ENCODE results near the gene PLCZ1. TPM values are rescaled to one million over a fixed set of nuclear protein-coding genes. Genes with fewer than 3 reads are reported as not detected.

The PLCZ1 gene
- total RNA-seq, 6 donors from 2014 or later, result not detected

- Histone ChIP-seq H3K27me3 (no peaks in the 10 kb centered on the region), H3K4me1 (peaks cover 0 to 5% (median 0%) of the 10 kb centered on the region in 4 donors), H3K9me3 (no peaks in the 10 kb centered on the region), H3K27ac (no peak overlapping the region), H3K36me3 (no peaks in the 10 kb centered on the region), H3K4me3 (no peak overlapping the region)
- TF ChIP-seq EP300 (IDR thresholded peaks at IDR 0.05), result no peak
- TF ChIP-seq POLR2AphosphoS5 (IDR thresholded peaks at IDR 0.05), result no peak
- no peak for TF ChIP-seq CTCF (IDR thresholded peaks at IDR 0.05)
- TF ChIP-seq POLR2A (IDR thresholded peaks at IDR 0.05), result no peak
- WGBS, 2 donors, result 43 to 46% methylated on average over 12 to 16 of the region's 16 CpGs
- ATAC-seq (ENCODE audit: low FRiP score in 2 of 2) (peak; percentile 21 to 55), DNase-seq (peak; percentile 31 to 46)
These were observed 15.8 kb upstream of the PLCZ1 start for GRCh38 chr12:18753481-18754123.

DNA sequence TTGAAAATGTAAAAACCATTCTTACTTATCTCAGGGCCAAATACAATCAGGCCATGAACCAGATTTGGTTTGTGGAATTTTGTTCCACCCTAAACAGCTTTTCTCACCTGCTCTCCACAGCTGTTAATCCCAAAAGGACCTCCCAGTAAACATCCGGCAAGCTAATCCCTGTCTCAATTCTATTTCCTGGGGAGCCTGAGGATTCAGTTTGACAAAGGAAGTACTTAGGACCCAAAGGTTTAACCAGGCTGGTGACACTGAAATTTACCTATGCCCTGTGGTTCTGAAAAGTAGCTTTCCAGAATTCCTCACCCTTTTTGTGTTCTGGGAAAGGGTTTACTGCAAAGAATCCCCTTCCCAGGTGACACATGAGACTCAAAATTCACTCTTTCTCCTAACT lies 15.1 kb upstream of the PLCZ1 start:
- no peaks in the 10 kb centered on the region for H3K27me3 ChIP-seq
- DNase-seq (no peak), ATAC-seq (ENCODE audit: low FRiP score in 2 of 2) (no peak)
- TF ChIP-seq POLR2A (IDR thresholded peaks at IDR 0.05), result no peak
- no peak for TF ChIP-seq EP300 (IDR thresholded peaks at IDR 0.05)
- TF ChIP-seq POLR2AphosphoS5 (IDR thresholded peaks at IDR 0.05), result no peak
- TF ChIP-seq CTCF (IDR thresholded peaks at IDR 0.05), result no peak
- no peak overlapping the region for H3K4me3 ChIP-seq
- no peaks in the 10 kb centered on the region for H3K9me3 ChIP-seq
- H3K27ac ChIP-seq, result no peak overlapping the region
- WGBS, 2 donors, result 80 to 100% methylated on average over 1 of the region's 1 CpG
- no peaks in the 10 kb centered on the region for H3K36me3 ChIP-seq
- peaks cover 0 to 5% (median 2%) of the 10 kb centered on the region in 4 donors for H3K4me1 ChIP-seq

DNA sequence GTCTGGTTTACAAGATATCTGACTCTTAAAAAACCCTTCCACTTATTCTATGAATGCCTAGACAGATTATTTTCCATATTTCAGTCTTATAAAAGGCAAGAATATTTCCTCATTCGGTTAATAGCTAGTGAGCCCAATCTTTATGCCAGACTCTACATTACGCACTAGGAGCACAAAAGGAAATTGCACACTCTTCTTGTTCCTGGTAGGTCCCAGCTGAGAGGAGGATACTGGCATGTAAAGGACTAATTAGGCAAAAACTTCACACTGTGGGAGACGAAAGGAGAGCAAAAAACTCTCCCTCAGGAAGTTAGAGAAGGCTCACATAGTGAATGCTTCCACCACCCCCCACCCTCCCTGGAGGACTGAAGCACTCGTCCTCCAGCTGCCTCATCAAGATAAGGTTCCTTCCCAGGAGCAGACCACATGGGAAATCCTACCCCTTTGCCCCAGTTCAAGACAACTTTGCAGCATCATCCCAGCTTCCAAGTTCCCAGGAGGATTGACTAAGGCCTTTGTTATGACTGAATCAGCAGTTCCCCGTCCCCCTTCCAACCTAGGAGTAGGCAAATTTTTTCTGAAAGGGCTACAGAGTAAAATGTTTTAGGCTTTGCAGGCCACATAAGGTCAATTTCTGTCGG lies 14.6 kb upstream of the PLCZ1 start:
- Histone ChIP-seq H3K27me3 (no peaks in the 10 kb centered on the region), H3K27ac (no peak overlapping the region), H3K9me3 (no peaks in the 10 kb centered on the region), H3K4me3 (no peak overlapping the region), H3K36me3 (no peaks in the 10 kb centered on the region), H3K4me1 (peaks cover 0 to 9% (median 2%) of the 10 kb centered on the region in 4 donors)
- WGBS, 2 donors, result 52 to 59% methylated on average over 6 of the region's 6 CpGs
- DNase-seq, result no peak
- ATAC-seq (ENCODE audit: low FRiP score in 2 of 2), result peak; percentile 43 to 64
- TF ChIP-seq POLR2AphosphoS5 (IDR thresholded peaks at IDR 0.05) (no peak), CTCF (IDR thresholded peaks at IDR 0.05) (no peak), POLR2A (IDR thresholded peaks at IDR 0.05) (no peak), EP300 (IDR thresholded peaks at IDR 0.05) (no peak)

- Histone ChIP-seq H3K27me3 (no peaks in the 10 kb centered on the region), H3K4me1 (peaks cover 0 to 9% (median 2%) of the 10 kb centered on the region in 4 donors), H3K27ac (no peak overlapping the region), H3K9me3 (no peaks in the 10 kb centered on the region), H3K4me3 (no peak overlapping the region), H3K36me3 (no peaks in the 10 kb centered on the region)
- TF ChIP-seq CTCF (IDR thresholded peaks at IDR 0.05) (no peak), POLR2A (IDR thresholded peaks at IDR 0.05) (no peak), EP300 (IDR thresholded peaks at IDR 0.05) (no peak), POLR2AphosphoS5 (IDR thresholded peaks at IDR 0.05) (no peak)
- ATAC-seq (ENCODE audit: low FRiP score in 2 of 2) (no peak), DNase-seq (no peak)
- 69 to 79% methylated on average over 2 of the region's 2 CpGs for WGBS, 2 donors
These were observed 14.1 kb upstream of the PLCZ1 start for GRCh38 chr12:18751866-18752265.

Measured in upper lobe of left lung (tissue), 6 donors.